ENCODE data around the gene PNMA8C. TPM values are rescaled to one million over a fixed set of nuclear protein-coding genes. Genes with fewer than 3 reads are reported as not detected.

PNMA8C gene
- total RNA-seq, 6 donors from 2014 or later, result under 0.01 to 0.27 TPM; not detected in 4

- Histone ChIP-seq H3K4me1 (no peaks in the 10 kb centered on the region), H3K27ac (no peak overlapping the region), H3K9me3 (no peaks in the 10 kb centered on the region), H3K36me3 (no peaks in the 10 kb centered on the region), H3K4me3 (no peak overlapping the region), H3K27me3 (no peaks in the 10 kb centered on the region)
- no peak for TF ChIP-seq POLR2AphosphoS5 (IDR thresholded peaks at IDR 0.05)
- no peak for TF ChIP-seq CTCF (IDR thresholded peaks at IDR 0.05)
- TF ChIP-seq POLR2A (IDR thresholded peaks at IDR 0.05), result no peak
- no peak for TF ChIP-seq EP300 (IDR thresholded peaks at IDR 0.05)
- 90 to 95% methylated on average over 2 of the region's 2 CpGs for WGBS, 2 donors
- ATAC-seq (ENCODE audit: low FRiP score in 2 of 2) (no peak), DNase-seq (no peak)
Measured at GRCh38 chr19:46461537-46461936, 32.8 kb upstream of the PNMA8C start.

- H3K4me1 ChIP-seq, result no peaks in the 10 kb centered on the region
- no peaks in the 10 kb centered on the region for H3K36me3 ChIP-seq
- 84 to 85% methylated on average over 1 of the region's 1 CpG for WGBS, 2 donors
- TF ChIP-seq POLR2A (IDR thresholded peaks at IDR 0.05), result no peak
- TF ChIP-seq EP300 (IDR thresholded peaks at IDR 0.05), result no peak
- TF ChIP-seq POLR2AphosphoS5 (IDR thresholded peaks at IDR 0.05), result no peak
- no peak for TF ChIP-seq CTCF (IDR thresholded peaks at IDR 0.05)
- no peaks in the 10 kb centered on the region for H3K27me3 ChIP-seq
- no peaks in the 10 kb centered on the region for H3K9me3 ChIP-seq
- DNase-seq, result no peak
- ATAC-seq (ENCODE audit: low FRiP score in 2 of 2), result no peak
- no peak overlapping the region for H3K27ac ChIP-seq
- H3K4me3 ChIP-seq, result no peak overlapping the region
Measured at GRCh38 chr19:46460981-46461380, 32.2 kb upstream of the PNMA8C start.

GRCh38 chr19:46460055-46460454, 31.3 kb upstream of the PNMA8C start:
- Histone ChIP-seq H3K27ac (no peak overlapping the region), H3K4me1 (no peaks in the 10 kb centered on the region), H3K4me3 (no peak overlapping the region), H3K36me3 (no peaks in the 10 kb centered on the region), H3K9me3 (no peaks in the 10 kb centered on the region), H3K27me3 (no peaks in the 10 kb centered on the region)
- ATAC-seq (ENCODE audit: low FRiP score in 2 of 2) (no peak), DNase-seq (no peak)
- 70 to 94% methylated on average over 2 of the region's 2 CpGs for WGBS, 2 donors
- no peak for TF ChIP-seq POLR2AphosphoS5 (IDR thresholded peaks at IDR 0.05)
- TF ChIP-seq EP300 (IDR thresholded peaks at IDR 0.05), result no peak
- no peak for TF ChIP-seq CTCF (IDR thresholded peaks at IDR 0.05)
- TF ChIP-seq POLR2A (IDR thresholded peaks at IDR 0.05), result no peak

- no peaks in the 10 kb centered on the region for H3K36me3 ChIP-seq
- no peak overlapping the region for H3K4me3 ChIP-seq
- no peak for DNase-seq
Measured at GRCh38 chr19:46456930-46457329, 28.2 kb upstream of the PNMA8C start.

More at GRCh38 chr19:46456930-46457329, 28.2 kb upstream of the PNMA8C start:
- Histone ChIP-seq H3K27ac (no peak overlapping the region), H3K9me3 (no peaks in the 10 kb centered on the region), H3K27me3 (no peaks in the 10 kb centered on the region), H3K4me1 (no peaks in the 10 kb centered on the region)
- WGBS, 2 donors, result 88 to 90% methylated on average over 5 of the region's 5 CpGs
- TF ChIP-seq POLR2A (IDR thresholded peaks at IDR 0.05) (no peak), CTCF (IDR thresholded peaks at IDR 0.05) (no peak), POLR2AphosphoS5 (IDR thresholded peaks at IDR 0.05) (no peak), EP300 (IDR thresholded peaks at IDR 0.05) (no peak)
- no peak for ATAC-seq (ENCODE audit: low FRiP score in 2 of 2)
